ENCODE results near the gene SLCO1B3.

GRCh38 chr12:20963303-20963702 lies 152.8 kb downstream of the SLCO1B3 start:
- TF ChIP-seq CBX3 (IDR thresholded peaks at IDR 0.05; ENCODE audit: borderline replicate concordance, low read depth), result no peak
- no peak for TF ChIP-seq RB1 (IDR thresholded peaks at IDR 0.05; ENCODE audit: borderline replicate concordance)
- no peak for TF ChIP-seq POLR2A (IDR thresholded peaks at IDR 0.05; ENCODE audit: low read depth, low read length)
- no peak for TF ChIP-seq KDM1A (IDR thresholded peaks at IDR 0.05; ENCODE audit: borderline replicate concordance)
- no peak for TF ChIP-seq CBFB (IDR thresholded peaks at IDR 0.05; ENCODE audit: low read depth)
- no peak for TF ChIP-seq SMAD1 (IDR thresholded peaks at IDR 0.05; ENCODE audit: low read depth, partially characterized antibody)
- no peak for TF ChIP-seq RCOR1 (conservative IDR thresholded peaks at IDR 0.05; ENCODE audit: low read depth, low read length)
- no peak for TF ChIP-seq SRF (IDR thresholded peaks at IDR 0.05; ENCODE audit: low read depth in 2 of 2, low read length in 2 of 2)
- no peak for TF ChIP-seq REST (IDR thresholded peaks at IDR 0.05; ENCODE audit: low read depth, low read length)

Measured in GM12878 (cell line).